DMS153 treated with DMSO at 0.1 percent for 48 hours (cell line): Measurements from ENCODE around the gene RBMS3.
"Not testable (repeated sequence)": the region's sequence is repeated elsewhere in the genome, so short reads cannot be mapped to it uniquely, and the experiment has no call there.

Source experiments
- DNase-seq: peaks from one replicate; lab custom pipeline; 2025; ENCODE audit not compliant: unreplicated experiment; lab: John Stamatoyannopoulos, UW

The RBMS3 gene

DNA sequence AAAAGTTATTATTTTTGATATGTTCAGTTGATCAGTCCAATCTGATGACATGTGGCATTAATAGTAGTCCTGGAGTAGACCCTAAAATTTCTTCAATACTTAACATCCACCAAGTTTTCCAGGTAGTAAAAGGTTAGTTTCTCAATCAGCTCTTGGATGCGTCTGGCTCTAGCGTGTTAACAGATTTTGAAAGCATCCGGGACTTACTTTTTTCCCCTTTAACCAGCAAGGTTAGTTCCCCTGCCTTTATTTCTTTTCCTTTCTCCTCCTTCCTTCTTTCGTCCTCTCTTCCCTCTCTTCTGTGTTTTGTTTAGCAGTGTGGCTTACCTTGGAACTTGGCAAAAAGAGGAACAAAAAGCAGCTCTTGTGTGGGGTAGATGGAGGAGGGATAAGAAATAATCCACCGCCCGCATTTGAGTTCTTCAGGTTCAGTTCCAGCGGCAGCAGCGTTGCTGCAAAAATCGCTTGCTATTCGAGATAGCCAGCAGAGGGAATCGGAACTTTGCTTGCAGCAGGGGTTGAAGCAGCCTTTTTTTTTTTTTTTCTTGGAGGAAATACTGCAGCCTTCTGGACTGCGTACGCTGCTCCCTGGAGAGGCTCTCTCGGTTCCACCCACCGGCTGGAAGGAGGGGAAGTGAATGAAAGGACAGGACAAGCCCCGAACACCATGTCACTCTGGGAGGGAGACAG lies at the start of gene RBMS3:
Gene RBMS3, plus strand, starts transcription at position 668 of the 690 bp plus-strand sequence.
- DNase-seq = no peak

DNA sequence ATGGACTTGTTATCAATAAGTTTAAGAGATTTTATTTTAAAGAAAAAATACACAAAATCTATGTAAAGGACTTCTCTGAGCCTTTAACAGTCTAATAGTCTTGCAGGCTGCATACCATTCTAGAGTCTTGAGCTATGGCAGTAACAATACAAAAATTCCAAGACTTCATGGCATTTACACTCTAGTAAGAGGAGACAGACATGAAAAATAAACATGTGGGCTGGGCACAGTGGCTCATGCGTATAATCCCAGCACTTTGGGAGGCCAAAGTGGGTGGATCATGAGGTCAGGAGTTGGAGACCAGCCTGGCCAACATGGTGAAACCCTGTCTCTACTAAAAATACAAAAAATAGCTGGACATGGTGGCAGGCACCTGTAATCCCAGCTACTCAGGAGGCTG lies 47.7 kb upstream of the RBMS3 start:
- not testable (repeated sequence) for DNase-seq

DNA sequence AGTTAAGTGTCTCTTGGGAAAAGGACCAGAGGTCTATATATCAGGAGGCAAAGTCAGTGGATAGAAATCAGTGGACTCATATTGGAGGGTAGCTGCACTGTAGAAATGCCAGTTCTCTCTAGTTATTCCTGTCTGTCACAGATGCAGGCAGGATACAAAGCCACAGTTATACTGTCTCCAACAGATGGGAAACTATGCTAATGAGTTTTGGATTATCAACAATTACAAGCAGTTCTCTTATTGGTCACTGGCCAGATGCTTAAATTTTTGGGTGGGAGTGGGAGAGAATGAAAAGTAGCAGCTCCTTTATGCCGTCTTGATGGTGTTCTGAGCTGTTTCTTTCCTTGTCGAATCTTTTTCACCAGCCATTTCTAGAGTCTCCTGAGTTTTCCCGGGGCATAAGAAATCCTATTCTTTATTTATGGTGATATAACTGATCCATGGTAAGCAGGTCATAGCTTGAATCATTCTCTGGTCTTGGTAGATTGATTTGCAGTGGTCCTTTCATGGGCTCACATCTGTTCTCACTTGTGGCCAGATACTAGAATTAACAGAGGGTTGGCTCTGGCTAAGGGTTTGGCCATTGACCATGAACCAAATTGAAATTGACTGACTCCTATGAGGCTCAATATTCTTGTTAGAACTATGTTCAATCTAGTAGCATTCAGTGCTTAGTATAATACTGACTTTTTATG lies 44.6 kb upstream of the RBMS3 start:
- no peak for DNase-seq

- DNase-seq = no peak
These were observed 41.5 kb upstream of the RBMS3 start for GRCh38 chr3:29239376-29239775.

DNA sequence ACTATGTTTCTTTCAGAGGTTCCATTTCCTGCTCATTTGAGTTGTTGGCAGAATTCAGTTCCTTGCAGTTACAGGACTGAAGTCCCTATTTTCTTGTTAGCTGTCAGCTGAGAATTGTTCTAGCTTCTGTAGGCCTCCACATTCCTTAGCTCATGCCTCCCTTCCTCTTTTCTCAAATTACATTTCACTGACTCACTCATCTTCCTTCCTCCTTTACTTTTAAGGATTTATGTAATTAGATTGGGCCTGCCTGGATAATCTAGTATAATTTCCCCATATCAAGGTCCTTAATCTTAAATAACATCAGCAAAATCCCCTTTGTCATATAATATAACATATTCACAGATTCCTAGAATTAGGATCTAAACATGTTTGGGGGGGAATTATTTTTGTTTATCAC lies 40.6 kb upstream of the RBMS3 start:
- no peak for DNase-seq

DNA sequence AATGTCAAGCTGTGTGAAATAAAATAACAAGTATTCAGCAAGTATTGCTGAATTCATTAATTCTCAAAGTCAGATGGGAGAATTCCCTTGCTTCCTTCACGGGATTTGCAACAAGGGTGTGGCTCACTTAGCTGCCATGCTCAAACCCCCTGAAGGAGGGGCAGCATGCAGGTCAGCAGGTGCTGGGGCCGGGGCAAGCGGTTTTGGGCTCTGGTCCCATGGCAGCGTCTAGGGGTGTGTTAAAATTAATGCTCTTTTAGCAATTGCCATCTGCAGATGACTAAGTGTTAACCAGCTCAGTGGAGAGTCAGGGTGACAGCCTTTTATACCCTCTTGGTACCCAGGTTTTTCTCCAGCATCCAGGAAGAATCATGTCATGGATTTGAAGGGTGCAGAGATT lies 40.0 kb upstream of the RBMS3 start:
- DNase-seq = no peak

GRCh38 chr3:29241855-29242254 lies 39.0 kb upstream of the RBMS3 start:
- DNase-seq = no peak

DNA sequence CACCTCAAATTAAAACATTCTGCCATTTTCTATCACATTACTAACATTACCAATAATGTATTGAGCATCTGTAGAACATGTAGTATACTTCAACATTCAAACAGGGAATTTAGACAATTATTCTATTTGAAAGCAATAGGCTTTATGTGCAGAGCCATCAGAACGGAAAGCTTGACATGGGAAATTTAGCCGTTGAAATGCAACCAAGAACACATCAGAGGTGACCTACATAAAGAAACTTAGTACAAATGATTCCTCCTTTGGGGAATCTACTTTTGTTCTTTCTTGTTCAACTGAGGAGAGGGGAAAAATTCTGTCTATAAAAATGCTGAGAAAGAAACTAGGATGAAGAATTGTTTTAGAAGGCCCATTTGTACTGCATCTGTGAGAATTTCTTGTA lies 38.6 kb upstream of the RBMS3 start:
- no peak for DNase-seq

DNA sequence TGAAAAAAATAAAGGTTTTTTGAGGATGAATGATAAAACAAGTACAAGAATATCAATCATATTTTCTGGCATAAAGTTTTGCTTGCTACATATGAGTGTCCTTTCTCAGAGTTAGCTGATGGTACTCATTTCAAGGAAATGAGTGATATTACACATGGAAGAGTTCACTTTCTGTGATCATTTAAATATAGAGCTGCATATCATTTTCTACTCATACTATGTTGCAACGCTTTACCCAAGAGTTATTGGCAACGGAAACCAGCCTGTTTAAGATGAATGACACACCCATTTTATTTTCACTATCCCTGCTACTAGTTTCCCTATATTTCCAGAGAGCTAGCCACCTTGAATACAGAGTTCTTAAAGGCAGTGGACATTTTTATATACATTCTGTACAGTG lies 35.4 kb upstream of the RBMS3 start:
- no peak for DNase-seq

GRCh38 chr3:29247088-29247745 lies 33.7 kb upstream of the RBMS3 start:
- no peak for DNase-seq

DNA sequence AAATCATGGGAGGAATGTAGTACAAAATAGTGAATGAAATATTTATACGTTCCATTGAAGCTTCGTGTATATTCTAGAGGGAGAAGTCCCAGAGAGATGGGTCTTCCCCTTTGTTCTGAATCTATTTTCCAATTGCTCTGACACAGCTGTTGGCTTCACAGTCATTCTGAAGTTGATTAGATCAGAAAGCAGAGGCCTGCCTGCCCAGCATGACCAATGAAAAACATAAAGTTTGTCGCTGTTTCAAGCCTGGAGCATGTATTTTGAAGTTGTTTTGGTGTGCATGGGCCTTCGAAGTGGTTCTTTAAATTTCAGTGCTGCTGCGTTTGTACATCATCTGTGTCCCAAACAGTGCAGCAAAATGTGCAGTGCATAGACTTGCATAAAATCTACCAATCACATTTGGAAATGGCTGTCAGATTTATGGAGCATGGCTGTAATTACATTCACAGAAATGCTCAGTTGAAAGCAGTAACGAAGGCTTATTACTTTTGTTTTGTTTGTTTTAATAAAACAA lies 31.0 kb upstream of the RBMS3 start:
- DNase-seq = no peak

GRCh38 chr3:29255854-29256696 lies 24.8 kb upstream of the RBMS3 start:
- DNase-seq = no peak

- no peak for DNase-seq
These were observed 22.7 kb upstream of the RBMS3 start for GRCh38 chr3:29258161-29258560.

DNA sequence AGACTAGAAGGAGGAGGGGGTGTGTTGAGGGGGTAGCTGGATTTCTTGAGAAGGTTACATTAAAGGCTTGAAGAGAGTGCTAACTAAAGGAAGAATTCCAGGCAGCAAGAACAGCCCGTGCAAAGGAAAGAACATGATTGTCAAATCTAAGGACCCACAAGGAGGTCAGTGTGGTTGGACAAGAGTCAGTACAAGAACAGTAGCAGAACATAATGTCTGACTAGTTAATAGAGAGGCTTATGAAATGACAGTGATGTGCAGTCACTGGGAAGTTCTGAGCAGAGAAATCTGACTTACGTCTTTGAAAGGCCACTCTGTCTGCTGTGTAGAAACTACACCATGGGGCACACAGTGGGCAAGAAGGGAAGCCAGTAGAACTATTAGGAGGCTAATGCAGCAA lies 19.8 kb upstream of the RBMS3 start:
- no peak for DNase-seq

DNA sequence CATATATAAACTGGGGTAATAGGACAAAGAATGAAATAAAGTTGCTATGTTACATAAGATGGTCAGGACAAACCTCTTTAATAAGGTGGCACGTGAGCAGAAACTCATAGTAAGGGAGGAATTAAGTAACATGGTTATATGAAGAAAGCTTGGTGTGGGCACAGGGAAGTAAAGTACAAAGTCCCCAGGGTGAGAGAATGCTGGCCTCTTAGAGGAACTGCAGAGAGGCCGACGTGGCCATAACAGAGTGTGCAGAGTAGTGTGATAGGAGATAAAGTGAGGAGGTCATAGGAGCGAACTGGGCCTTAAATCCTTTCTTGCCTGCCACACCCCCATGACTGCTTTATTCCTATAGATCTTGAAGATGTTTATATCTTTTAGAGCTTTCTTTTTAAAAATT lies 17.4 kb upstream of the RBMS3 start:
- no peak for DNase-seq

DNA sequence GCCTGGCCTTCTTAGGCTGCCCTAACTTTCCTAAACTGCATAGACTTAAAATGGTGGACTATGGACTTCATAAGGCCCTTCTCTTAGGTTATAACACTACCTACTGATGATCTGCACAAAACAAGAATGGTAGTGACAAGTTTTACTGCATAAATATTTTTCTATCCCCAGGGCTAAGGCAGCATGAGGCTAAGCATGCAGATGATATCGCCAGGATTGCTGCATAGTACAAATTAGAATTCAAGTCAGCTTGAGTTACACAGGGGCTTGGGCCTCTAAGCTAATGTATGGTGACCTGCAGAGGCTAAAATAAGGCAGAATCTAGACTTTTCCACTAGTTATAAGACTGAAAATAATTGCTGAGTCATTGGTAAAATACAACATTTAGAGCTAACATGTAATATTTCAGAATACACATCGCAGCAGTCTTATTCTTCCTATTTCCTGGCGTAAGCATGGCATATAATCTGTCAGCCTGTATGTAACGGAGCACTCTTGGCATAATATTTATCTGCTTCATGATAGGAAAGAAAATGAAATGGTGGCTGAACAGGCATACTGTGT lies 15.3 kb upstream of the RBMS3 start:
- no peak for DNase-seq

DNA sequence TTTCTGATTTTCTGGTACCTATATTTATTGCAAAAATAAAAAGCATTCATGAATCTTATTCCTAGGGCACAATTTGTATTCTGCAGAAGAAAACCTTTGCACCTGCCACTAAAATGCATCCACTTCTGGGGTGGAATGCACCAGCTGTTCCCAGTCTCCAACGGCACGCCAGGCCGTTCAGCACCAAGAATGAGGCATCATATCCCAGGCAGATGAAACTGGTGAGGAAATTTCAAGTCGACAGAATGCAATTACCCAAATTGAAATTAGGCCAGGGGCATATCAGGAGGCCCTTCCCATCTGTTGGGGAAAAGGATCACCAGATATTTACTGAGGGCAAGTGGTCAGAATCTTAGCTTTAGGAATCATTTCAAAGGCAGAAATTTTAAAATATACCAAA lies 13.6 kb upstream of the RBMS3 start:
- DNase-seq = no peak

GRCh38 chr3:29268651-29269050 lies 12.2 kb upstream of the RBMS3 start:
- no peak for DNase-seq

- DNase-seq = no peak
These were observed 10.1 kb upstream of the RBMS3 start for GRCh38 chr3:29270752-29271151.

GRCh38 chr3:29271475-29271874 lies 9.4 kb upstream of the RBMS3 start:
- no peak for DNase-seq

DNA sequence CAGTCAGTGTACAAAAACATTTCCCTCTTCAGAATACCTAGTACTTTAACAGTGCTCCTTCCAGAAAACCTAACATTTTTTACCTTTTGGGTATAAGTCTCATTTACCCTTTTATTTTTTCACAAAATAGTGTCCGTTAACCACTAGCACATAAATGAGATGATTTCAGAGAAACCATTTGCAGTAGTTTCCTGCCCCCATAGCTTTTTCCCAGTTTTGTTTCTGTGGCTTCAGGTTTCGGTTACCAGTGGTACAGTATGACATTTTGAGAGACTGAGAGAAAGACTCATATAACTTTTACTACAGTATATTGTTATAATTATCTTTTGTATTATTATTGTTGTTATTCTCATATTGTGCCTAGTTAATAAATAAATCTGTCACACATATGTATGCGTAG lies 6.2 kb upstream of the RBMS3 start:
- no peak for DNase-seq
